CD4-positive, alpha-beta T cell treated with Interferon alpha-2 for 1 hour (primary cell): ENCODE measurements around the gene GNAQ.

Experiments
- DNase-seq, 2 donors: peaks; one replicate each; pipeline ENCODE4 v3.0.0-alpha.2; 2020 to 2022

GNAQ gene

DNA sequence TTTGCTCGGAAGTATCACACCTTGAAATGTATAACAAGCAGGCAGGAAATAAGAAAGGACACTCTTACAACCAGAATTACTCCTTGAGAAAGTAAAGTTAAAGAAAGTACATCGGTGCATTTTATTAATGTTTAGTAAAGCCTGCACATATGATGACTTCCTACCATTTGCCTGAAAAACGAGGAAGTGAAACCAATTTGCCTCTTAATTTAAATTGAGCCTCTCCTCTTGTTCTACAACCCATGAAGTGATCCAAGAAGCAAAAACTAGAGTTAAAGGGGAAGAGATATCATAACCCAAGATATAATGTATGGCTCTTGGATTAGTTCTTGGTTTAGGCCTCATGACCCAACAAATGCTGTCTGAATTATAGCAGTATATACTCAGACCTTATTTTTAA is 95.6 kb downstream of the GNAQ start:
- no peak for DNase-seq

GRCh38 chr9:77935211-77935610 is 96.4 kb downstream of the GNAQ start:
- DNase-seq = no peak

GRCh38 chr9:77933976-77934375 is 97.6 kb downstream of the GNAQ start:
- no peak for DNase-seq

- DNase-seq = no peak
Observed at GRCh38 chr9:77933019-77933418, 98.6 kb downstream of the GNAQ start.

DNA sequence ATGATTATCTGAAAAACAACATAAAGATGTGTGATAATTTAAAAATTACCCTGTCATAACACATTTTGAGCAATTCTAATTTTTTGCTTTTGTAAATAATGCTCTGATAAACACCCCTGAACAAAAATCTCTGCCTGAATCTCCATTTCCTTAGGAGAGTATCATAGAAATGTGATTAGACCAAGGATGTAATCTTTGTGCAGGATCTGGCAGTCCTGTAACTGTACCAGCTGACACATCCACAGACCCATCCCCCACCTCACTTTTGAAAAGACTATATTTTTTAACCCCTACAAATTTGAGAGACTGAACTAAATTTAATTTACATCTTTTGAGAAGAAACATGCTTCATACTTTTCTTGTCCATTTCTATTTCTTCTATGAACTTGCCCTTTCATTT is 101.7 kb downstream of the GNAQ start:
- no peak for DNase-seq

- no peak for DNase-seq
Observed at GRCh38 chr9:77927265-77927664, 104.3 kb downstream of the GNAQ start.

DNA sequence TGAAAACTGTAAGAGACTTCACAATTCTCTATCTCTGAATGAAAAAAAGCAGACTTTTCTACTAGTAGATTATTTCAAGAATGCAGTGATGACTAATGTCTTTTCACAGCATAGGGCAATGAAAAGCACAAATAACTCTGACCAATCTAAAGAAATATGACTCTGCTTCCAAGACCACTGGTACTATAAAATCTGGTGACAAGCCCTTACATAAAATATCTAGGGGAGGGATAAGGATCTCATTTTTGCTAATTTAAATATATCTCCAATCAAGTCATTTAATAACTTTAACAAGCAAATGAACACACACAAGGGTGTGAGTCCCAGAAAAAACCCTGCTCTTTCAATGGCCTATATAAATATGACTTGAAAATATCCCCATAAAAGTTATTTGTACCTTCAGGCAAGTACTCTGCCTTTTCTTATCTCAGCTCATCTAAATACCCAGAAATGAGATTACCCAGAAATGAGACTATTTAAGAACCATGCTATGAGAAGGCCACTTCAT is 105.2 kb downstream of the GNAQ start:
- DNase-seq = no peak

GRCh38 chr9:77922591-77922990 is 109.0 kb downstream of the GNAQ start:
- no peak for DNase-seq

DNA sequence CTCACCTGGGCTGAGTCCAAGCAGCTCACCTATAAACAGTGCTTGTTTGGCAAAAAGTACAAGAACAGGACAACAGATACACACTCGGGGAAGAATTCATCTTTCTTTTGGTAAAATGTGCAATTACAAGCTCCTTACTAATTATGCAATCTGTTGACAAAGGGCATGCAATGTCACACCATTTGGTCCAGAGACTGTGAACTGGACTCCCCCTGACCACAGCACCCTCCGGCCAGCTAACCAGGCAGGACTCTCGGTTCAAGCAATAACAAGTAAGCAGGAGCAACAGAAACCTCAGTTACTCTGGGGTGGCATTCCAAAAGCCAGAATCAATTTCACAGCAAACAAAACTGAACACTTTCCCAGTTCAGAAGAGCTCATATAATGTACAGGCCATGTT is 113.8 kb downstream of the GNAQ start:
- no peak for DNase-seq

- no peak for DNase-seq
Observed at GRCh38 chr9:77916820-77917219, 114.8 kb downstream of the GNAQ start.

- DNase-seq = no peak
Observed at GRCh38 chr9:77916410-77916819, 115.2 kb downstream of the GNAQ start.

- no peak for DNase-seq
Observed at GRCh38 chr9:77915744-77916143, 115.9 kb downstream of the GNAQ start.

DNA sequence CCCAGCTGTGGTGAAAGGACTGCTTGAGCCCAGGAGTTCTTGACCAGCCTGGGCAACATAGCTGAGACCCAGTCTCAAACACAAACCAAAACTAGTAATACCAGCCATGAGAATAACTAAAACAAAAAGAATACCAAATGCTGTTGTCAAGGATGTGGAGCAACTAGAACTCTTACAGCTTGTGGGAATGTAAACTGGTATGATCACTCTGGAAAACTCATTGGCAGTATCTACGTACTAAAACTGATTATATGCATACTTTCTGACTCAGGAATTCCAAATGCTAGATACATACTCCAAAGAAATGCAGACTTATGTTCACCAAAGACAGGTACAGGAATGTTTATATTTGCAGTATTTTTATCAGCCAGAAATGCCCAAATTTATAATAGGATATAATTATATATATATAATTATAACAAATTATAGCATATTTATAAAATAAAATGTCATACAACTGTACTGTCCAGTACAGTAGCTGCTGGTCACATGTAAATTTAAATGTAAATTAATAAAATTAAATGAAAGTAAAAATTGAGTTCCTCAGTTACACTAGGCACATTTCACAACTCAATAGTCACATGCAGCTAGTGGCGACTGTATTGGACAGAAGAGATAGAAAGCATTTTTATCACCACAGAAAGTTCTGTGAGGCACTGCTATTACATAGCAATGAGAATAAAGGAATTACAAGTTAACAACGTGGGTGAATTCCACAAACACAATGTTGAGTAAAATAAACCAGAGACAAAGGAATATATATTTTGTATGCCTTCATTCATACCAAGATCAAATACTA is 118.5 kb downstream of the GNAQ start:
- no peak for DNase-seq

GRCh38 chr9:77911928-77912327 is 119.7 kb downstream of the GNAQ start:
- no peak for DNase-seq

DNA sequence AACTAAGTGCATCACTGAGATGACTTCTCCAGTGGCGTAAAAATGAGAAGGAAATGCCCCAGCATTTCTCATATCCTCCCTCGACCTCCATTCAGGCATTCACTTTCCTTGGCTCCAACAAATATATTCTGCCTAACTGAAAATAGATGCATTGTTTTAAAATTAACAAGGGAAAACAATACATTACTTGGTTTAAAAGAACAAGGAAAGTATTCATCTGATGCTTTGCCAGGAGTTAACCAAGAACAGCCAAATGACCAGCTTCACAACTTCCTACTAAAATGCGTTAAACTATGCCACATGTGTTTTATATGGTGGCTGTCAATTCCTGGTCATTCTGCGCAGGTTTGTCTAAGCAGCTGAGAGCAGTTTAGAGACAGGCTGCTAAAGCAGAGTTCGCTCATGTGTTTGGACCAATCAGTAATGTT is 121.4 kb downstream of the GNAQ start:
- DNase-seq = no peak

- DNase-seq = peak in 1 of 2 donors; percentile 43
Observed at GRCh38 chr9:77909306-77909705, 122.3 kb downstream of the GNAQ start.

DNA sequence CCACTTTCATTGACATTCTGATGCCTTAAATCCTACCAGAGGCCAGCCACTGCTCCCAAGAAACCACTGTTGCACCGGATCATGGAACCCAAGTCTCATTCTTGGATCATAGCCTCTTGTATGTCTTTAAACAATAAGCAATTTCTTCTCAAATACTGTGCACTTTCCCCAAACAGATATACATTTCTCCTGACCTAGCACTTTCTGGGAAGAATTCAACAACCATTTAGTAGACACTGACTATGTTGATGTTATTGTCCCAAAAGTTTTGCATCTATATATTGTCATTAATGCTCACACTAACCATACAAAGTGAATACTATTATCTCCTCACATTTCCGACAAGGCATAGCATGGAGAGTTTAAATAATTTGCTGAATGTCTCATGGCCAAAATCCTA is 123.3 kb downstream of the GNAQ start:
- no peak for DNase-seq

GRCh38 chr9:77907585-77907984 is 124.0 kb downstream of the GNAQ start:
- no peak for DNase-seq

DNA sequence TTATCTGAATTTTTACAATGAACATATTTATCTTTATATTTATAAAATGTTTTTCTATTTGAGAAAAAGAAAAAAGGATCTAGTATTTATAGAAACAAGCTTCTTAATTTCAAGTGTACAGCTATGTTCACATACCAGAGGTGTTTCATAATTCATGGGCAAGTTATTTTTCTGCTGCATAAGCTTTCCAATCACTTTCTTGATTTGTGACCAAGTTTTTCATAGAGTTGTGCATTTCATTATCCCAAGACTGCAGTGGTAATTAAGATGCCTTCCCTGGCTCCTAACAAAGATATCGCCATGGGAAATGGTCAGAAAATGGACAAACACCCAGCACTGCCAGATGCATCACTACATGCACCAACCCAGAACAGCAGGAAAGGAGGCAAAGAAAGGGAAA is 124.6 kb downstream of the GNAQ start:
- no peak for DNase-seq

DNA sequence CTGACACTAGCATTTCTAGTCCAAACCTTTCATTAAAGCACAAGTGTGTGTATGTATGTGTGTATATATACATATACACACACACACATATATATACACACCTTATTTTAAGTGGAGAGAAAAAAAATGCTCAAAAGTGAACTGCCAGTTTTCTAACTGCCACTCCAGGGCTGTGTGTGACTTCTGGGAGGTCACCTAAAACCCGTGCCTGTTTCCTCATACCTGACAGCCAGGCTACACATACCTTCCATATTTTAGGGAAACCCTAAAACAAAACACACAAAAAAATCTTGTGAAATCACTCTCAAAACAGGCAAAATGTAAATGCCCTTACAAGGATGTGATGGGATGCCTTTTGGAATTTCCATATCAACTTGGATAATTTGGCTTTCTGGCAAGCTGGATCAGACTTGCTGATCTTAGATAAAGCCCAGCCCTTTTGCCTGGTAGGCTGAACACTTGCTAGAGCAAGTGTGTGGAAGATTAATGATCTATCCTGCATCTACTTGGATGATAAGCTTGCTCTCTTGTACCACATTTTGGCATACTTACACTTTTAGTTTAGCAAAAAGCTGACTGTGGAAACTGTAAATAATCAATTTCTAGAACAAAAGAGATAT is 127.8 kb downstream of the GNAQ start:
- DNase-seq = no peak

GRCh38 chr9:77901771-77902170 is 129.8 kb downstream of the GNAQ start:
- no peak for DNase-seq

- DNase-seq = no peak
Observed at GRCh38 chr9:77901018-77901417, 130.6 kb downstream of the GNAQ start.

GRCh38 chr9:77899679-77900354 is 131.8 kb downstream of the GNAQ start:
- no peak for DNase-seq

- no peak for DNase-seq
Observed at GRCh38 chr9:77898864-77899263, 132.7 kb downstream of the GNAQ start.
